RWPE2 (cell line): ENCODE results near the gene GRAMD1C.

Source experiments
- ATAC-seq: fragments of 200-7000 bp; cut with Tn5 transposase; 3 replicates; pipeline ENCODE4 v1.9.1; 2021; ENCODE audit warnings: low read depth
- DNase-seq: peaks from one replicate; pipeline ENCODE4 v3.0.0-alpha.2; 2020; ENCODE audit warnings: low spot score
- H3K27ac ChIP-seq: fragments of 450-650 bp; 2 replicates; pipeline ENCODE4 v1.5.1; 2017; ENCODE audit warnings: mild to moderate bottlenecking; ENCODE audit not compliant: poor library complexity, severe bottlenecking
- H3K27me3 ChIP-seq: fragments of 250-450 bp; sonication (Bioruptor Pico); 2 replicates; pipeline ENCODE4 v1.5.1; 2021; ENCODE audit warnings: mild to moderate bottlenecking, moderate library complexity; ENCODE audit not compliant: insufficient read depth, poor library complexity, severe bottlenecking
- H3K36me3 ChIP-seq: fragments of 250-450 bp; sonication (Bioruptor Pico); 2 replicates; pipeline ENCODE4 v1.5.1; 2020; ENCODE audit warnings: low read depth, mild to moderate bottlenecking, moderate library complexity
- H3K4me1 ChIP-seq: fragments of 250-450 bp; sonication (Bioruptor Pico); 2 replicates; pipeline ENCODE4 v1.5.1; 2021; ENCODE audit warnings: mild to moderate bottlenecking, moderate library complexity; ENCODE audit not compliant: insufficient read depth, poor library complexity, severe bottlenecking
- H3K4me3 ChIP-seq: fragments of 250-450 bp; sonication (Bioruptor Pico); 2 replicates; pipeline ENCODE4 v1.5.1; 2021; ENCODE audit warnings: mild to moderate bottlenecking, moderate library complexity; ENCODE audit not compliant: severe bottlenecking
- H3K9me3 ChIP-seq: fragments of 250-450 bp; sonication (Bioruptor Pico); 2 replicates; pipeline ENCODE4 v1.5.1; 2021; ENCODE audit warnings: mild to moderate bottlenecking, moderate library complexity; ENCODE audit not compliant: severe bottlenecking
- TF ChIP-seq, protein P1 (sequence below): fragments of 450-650 bp; IDR thresholded peaks from one replicate; pipeline ENCODE4 v1.5.1; 2017; ENCODE audit warnings: mild to moderate bottlenecking, moderate library complexity; ENCODE audit not compliant: poor library complexity, severe bottlenecking

Gene GRAMD1C

GRCh38 chr3:113878403-113878802, 39.8 kb downstream of the GRAMD1C start:
- no peaks in the 10 kb centered on the region for H3K9me3 ChIP-seq
- DNase-seq (no peak), ATAC-seq (no peak)
- no peaks in the 10 kb centered on the region for H3K4me1 ChIP-seq
- H3K27ac ChIP-seq, result no peak overlapping the region
- H3K4me3 ChIP-seq, result no peak overlapping the region
- no peaks in the 10 kb centered on the region for H3K27me3 ChIP-seq
- TF ChIP-seq, protein P1, sequence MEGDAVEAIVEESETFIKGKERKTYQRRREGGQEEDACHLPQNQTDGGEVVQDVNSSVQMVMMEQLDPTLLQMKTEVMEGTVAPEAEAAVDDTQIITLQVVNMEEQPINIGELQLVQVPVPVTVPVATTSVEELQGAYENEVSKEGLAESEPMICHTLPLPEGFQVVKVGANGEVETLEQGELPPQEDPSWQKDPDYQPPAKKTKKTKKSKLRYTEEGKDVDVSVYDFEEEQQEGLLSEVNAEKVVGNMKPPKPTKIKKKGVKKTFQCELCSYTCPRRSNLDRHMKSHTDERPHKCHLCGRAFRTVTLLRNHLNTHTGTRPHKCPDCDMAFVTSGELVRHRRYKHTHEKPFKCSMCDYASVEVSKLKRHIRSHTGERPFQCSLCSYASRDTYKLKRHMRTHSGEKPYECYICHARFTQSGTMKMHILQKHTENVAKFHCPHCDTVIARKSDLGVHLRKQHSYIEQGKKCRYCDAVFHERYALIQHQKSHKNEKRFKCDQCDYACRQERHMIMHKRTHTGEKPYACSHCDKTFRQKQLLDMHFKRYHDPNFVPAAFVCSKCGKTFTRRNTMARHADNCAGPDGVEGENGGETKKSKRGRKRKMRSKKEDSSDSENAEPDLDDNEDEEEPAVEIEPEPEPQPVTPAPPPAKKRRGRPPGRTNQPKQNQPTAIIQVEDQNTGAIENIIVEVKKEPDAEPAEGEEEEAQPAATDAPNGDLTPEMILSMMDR, result no peak
- H3K36me3 ChIP-seq, result no peaks in the 10 kb centered on the region

- H3K4me1 ChIP-seq, result no peaks in the 10 kb centered on the region
- H3K27ac ChIP-seq, result no peak overlapping the region
- H3K4me3 ChIP-seq, result no peak overlapping the region
- ATAC-seq (no peak), DNase-seq (no peak)
- H3K27me3 ChIP-seq, result no peaks in the 10 kb centered on the region
- TF ChIP-seq, protein P1, result no peak
- no peaks in the 10 kb centered on the region for H3K36me3 ChIP-seq
- H3K9me3 ChIP-seq, result no peaks in the 10 kb centered on the region
Observed at GRCh38 chr3:113885050-113885449, 46.5 kb downstream of the GRAMD1C start.

- no peaks in the 10 kb centered on the region for H3K27me3 ChIP-seq
- no peaks in the 10 kb centered on the region for H3K36me3 ChIP-seq
- TF ChIP-seq, protein P1, result no peak
- no peak overlapping the region for H3K4me3 ChIP-seq
- DNase-seq (no peak), ATAC-seq (peak; percentile 56)
- no peak overlapping the region for H3K27ac ChIP-seq
- no peaks in the 10 kb centered on the region for H3K4me1 ChIP-seq
- H3K9me3 ChIP-seq, result no peaks in the 10 kb centered on the region
Observed at GRCh38 chr3:113890256-113890900, 51.8 kb downstream of the GRAMD1C start.

- H3K4me3 ChIP-seq, result no peak overlapping the region
- H3K36me3 ChIP-seq, result no peaks in the 10 kb centered on the region
- H3K27ac ChIP-seq, result no peak overlapping the region
- TF ChIP-seq, protein P1, result no peak
- H3K27me3 ChIP-seq, result no peaks in the 10 kb centered on the region
- DNase-seq (no peak), ATAC-seq (no peak)
- peaks cover 16% of the 10 kb centered on the region for H3K4me1 ChIP-seq
- H3K9me3 ChIP-seq, result no peaks in the 10 kb centered on the region
Observed at GRCh38 chr3:113894927-113895326, 56.3 kb downstream of the GRAMD1C start.

DNA sequence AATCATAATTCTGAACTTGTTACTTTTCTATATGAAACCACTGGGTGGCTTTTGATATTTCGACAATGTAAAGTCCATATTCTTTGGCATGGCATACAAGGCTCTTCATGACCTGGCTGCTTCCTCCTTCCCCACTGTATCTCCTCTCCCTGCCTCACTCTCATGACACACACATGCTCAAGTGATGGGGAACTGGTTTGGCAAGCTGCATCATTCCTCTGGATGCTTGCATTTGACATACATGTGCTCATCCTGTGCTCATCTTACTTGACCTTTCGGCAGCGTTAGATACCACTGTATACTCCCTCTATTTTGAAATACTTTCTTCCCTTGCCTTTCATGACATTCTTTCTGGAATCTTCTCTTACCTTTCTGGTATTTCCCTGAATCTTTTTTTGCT, 57.4 kb downstream of the GRAMD1C start:
- DNase-seq, result no peak
- no peaks in the 10 kb centered on the region for H3K27me3 ChIP-seq
- no peak for ATAC-seq

More for the DNA sequence above, 57.4 kb downstream of the GRAMD1C start:
- Histone ChIP-seq H3K9me3 (no peaks in the 10 kb centered on the region), H3K4me3 (no peak overlapping the region), H3K4me1 (peaks cover 16% of the 10 kb centered on the region), H3K36me3 (no peaks in the 10 kb centered on the region), H3K27ac (no peak overlapping the region)
- TF ChIP-seq, protein P1, result no peak
